ENCODE measurements around the gene PAPLN.

The PAPLN gene

GRCh38 chr14:73255005-73255400 is 17.7 kb downstream of the PAPLN start:
- no peak for TF ChIP-seq CTCF (IDR thresholded peaks at IDR 0.05; ENCODE audit: low read depth, low read length)
- H3K4me3 ChIP-seq (ENCODE audit: low read depth, low read length): no peak overlapping the region

GRCh38 chr14:73255693-73256225 is 18.5 kb downstream of the PAPLN start:
- H3K4me3 ChIP-seq (ENCODE audit: low read depth, low read length): no peak overlapping the region
- no peak for TF ChIP-seq CTCF (IDR thresholded peaks at IDR 0.05; ENCODE audit: low read depth, low read length)

- H3K4me3 ChIP-seq (ENCODE audit: low read depth, low read length): no peak overlapping the region
- no peak for TF ChIP-seq CTCF (IDR thresholded peaks at IDR 0.05; ENCODE audit: low read depth, low read length)
Observed at GRCh38 chr14:73258076-73258475, 20.8 kb downstream of the PAPLN start.

GRCh38 chr14:73258845-73259611 is 21.7 kb downstream of the PAPLN start:
- TF ChIP-seq CTCF (IDR thresholded peaks at IDR 0.05; ENCODE audit: low read depth, low read length): no peak
- no peak overlapping the region for H3K4me3 ChIP-seq (ENCODE audit: low read depth, low read length)

GRCh38 chr14:73259837-73260236 is 22.5 kb downstream of the PAPLN start:
- H3K4me3 ChIP-seq (ENCODE audit: low read depth, low read length): no peak overlapping the region
- no peak for TF ChIP-seq CTCF (IDR thresholded peaks at IDR 0.05; ENCODE audit: low read depth, low read length)

- no peak overlapping the region for H3K4me3 ChIP-seq (ENCODE audit: low read depth, low read length)
- TF ChIP-seq CTCF (IDR thresholded peaks at IDR 0.05; ENCODE audit: low read depth, low read length): no peak
Observed at GRCh38 chr14:73260574-73260973, 23.3 kb downstream of the PAPLN start.

- TF ChIP-seq CTCF (IDR thresholded peaks at IDR 0.05; ENCODE audit: low read depth, low read length): no peak
- no peak overlapping the region for H3K4me3 ChIP-seq (ENCODE audit: low read depth, low read length)
Observed at GRCh38 chr14:73261075-73261474, 23.8 kb downstream of the PAPLN start.

Measured in WI38 (cell line).